Hepatocyte (in vitro differentiated cells): ENCODE data around the gene RTTN. TPM values are rescaled to one million over a fixed set of nuclear protein-coding genes. Genes with fewer than 3 reads are reported as not detected.
A peak's percentile ranks its signal among the peaks of the same experiment; 100 is the strongest.

Experiments used
- DNase-seq: peaks from one replicate; pipeline ENCODE4 v3.0.0-alpha.2; 2016; ENCODE audit warnings: low spot score
- H2AFZ ChIP-seq: fragments of 200-600 bp; sonication (generic); 2 replicates; pipeline ENCODE4 v1.6.0; 2016; ENCODE audit warnings: antibody characterized with exemption, mild to moderate bottlenecking
- H3K27ac ChIP-seq: fragments of 200-600 bp; sonication (generic); 2 replicates; pipeline ENCODE4 v1.5.1; 2016; ENCODE audit warnings: mild to moderate bottlenecking
- H3K27me3 ChIP-seq: fragments of 200-600 bp; sonication (generic); 2 replicates; pipeline ENCODE4 v1.6.1; 2016
- H3K36me3 ChIP-seq: fragments of 200-600 bp; sonication (generic); replicated peaks from 2 replicates; pipeline ENCODE4 v1.5.1; 2016; ENCODE audit warnings: low read depth; ENCODE audit not compliant: insufficient read depth
- H3K4me1 ChIP-seq: fragments of 200-600 bp; sonication (generic); 2 replicates; pipeline ENCODE4 v1.5.1; 2016; ENCODE audit warnings: mild to moderate bottlenecking, moderate library complexity; ENCODE audit not compliant: insufficient read depth
- H3K4me2 ChIP-seq: fragments of 200-600 bp; sonication (generic); 2 replicates; pipeline ENCODE4 v1.6.0; 2016
- H3K4me3 ChIP-seq: fragments of 200-600 bp; sonication (generic); 2 replicates; pipeline ENCODE4 v1.5.1; 2016; ENCODE audit warnings: mild to moderate bottlenecking
- H3K79me2 ChIP-seq: fragments of 200-600 bp; sonication (generic); 2 replicates; pipeline ENCODE4 v1.6.0; 2017; ENCODE audit warnings: mild to moderate bottlenecking
- H3K9me2 ChIP-seq: fragments of 200-600 bp; sonication (generic); replicated peaks from 2 replicates; pipeline ENCODE4 v1.6.0; 2017; ENCODE audit warnings: mild to moderate bottlenecking; ENCODE audit not compliant: insufficient read depth
- H3K9me3 ChIP-seq: fragments of 200-600 bp; sonication (generic); 2 replicates; pipeline ENCODE4 v1.5.1; 2016; ENCODE audit warnings: low read depth, mild to moderate bottlenecking
- H4K20me1 ChIP-seq: fragments of 200-600 bp; sonication (generic); 2 replicates; pipeline ENCODE4 v1.6.0; 2016; ENCODE audit warnings: mild to moderate bottlenecking; ENCODE audit not compliant: insufficient read depth, poor library complexity, severe bottlenecking
- EZH2 ChIP-seq: fragments of 200-600 bp; sonication (generic); IDR thresholded peaks from 2 replicates; pipeline ENCODE4 v1.6.1; 2016; ENCODE audit warnings: antibody characterized with exemption, mild to moderate bottlenecking, borderline replicate concordance
- EZH2phosphoT487 ChIP-seq: fragments of 200-600 bp; sonication (generic); IDR thresholded peaks from one replicate; pipeline ENCODE4 v1.6.1; 2018; ENCODE audit warnings: antibody characterized with exemption, mild to moderate bottlenecking, low read depth, moderate library complexity; ENCODE audit not compliant: unreplicated experiment, severe bottlenecking
- WGBS: methylation state at CpG from one replicate; pipeline ENCODE4 v1.1.6; 2016; ENCODE audit warnings: low lambda C conversion rate; ENCODE audit errors: missing lambda C conversion rate; 5-methylcytosine and 5-hydroxymethylcytosine counted together
- polyA plus RNA-seq: library from polyadenylated mRNA; unstranded; fragments of >200 nt; fragmentation: Nextera tagmentation; extraction: Ambion mirVana; gene quantifications from 2 replicates; pipeline ENCODE4 v1.2.1, GENCODE V29; 2016
- total RNA-seq: library from RNA; depleted of rRNA; stranded (reverse); fragments of >200 nt; gene quantifications from 2 replicates; pipeline ENCODE4 v1.2.3, GENCODE V29; 2014
- TF ChIP-seq, protein P1 (sequence below): fragments of 200-600 bp; sonication (generic); IDR thresholded peaks from 2 replicates; pipeline ENCODE4 v1.5.1; 2016; ENCODE audit warnings: antibody characterized with exemption, mild to moderate bottlenecking; ENCODE audit not compliant: poor library complexity

Gene RTTN
- total and polyA plus RNA-seq, 2 experiments from 2014 or later, result 2.5 to 14.0 TPM

DNA sequence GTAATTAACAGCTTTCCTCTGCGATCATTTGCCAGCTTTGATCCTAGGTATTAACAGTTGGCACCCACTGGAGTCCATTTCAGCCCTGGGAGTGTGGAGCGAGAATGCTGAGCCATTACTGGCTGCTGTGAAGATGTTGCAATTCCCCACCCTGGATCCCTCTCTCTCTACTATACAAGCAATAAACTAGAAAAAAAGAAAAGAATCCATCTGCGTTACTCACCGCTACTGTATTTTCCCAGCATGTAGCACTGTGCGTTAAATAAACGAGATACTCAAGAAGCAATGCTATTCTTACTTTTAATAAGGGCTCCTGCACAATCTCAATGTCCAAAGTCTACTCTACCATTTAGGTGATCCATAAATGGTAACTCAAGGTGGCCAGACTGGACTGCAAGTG, 8.5 kb downstream of the RTTN start:
- Histone ChIP-seq H3K4me1 (no peaks in the 10 kb centered on the region), H3K36me3 (no peaks in the 10 kb centered on the region), H2AFZ (no peak overlapping the region), H3K79me2 (no peaks in the 10 kb centered on the region), H3K4me3 (no peak overlapping the region), H3K9me3 (no peaks in the 10 kb centered on the region), H3K9me2 (no peaks in the 10 kb centered on the region), H3K27me3 (no peaks in the 10 kb centered on the region), H3K27ac (no peak overlapping the region), H3K4me2 (no peak overlapping the region), H4K20me1 (no peaks in the 10 kb centered on the region)
- no peak for DNase-seq
- TF ChIP-seq EZH2, result no peak
- no peak for TF ChIP-seq EZH2phosphoT487
- TF ChIP-seq, protein P1, sequence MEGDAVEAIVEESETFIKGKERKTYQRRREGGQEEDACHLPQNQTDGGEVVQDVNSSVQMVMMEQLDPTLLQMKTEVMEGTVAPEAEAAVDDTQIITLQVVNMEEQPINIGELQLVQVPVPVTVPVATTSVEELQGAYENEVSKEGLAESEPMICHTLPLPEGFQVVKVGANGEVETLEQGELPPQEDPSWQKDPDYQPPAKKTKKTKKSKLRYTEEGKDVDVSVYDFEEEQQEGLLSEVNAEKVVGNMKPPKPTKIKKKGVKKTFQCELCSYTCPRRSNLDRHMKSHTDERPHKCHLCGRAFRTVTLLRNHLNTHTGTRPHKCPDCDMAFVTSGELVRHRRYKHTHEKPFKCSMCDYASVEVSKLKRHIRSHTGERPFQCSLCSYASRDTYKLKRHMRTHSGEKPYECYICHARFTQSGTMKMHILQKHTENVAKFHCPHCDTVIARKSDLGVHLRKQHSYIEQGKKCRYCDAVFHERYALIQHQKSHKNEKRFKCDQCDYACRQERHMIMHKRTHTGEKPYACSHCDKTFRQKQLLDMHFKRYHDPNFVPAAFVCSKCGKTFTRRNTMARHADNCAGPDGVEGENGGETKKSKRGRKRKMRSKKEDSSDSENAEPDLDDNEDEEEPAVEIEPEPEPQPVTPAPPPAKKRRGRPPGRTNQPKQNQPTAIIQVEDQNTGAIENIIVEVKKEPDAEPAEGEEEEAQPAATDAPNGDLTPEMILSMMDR, result no peak
- WGBS, result 88% methylated on average over 6 of the region's 6 CpGs

DNA sequence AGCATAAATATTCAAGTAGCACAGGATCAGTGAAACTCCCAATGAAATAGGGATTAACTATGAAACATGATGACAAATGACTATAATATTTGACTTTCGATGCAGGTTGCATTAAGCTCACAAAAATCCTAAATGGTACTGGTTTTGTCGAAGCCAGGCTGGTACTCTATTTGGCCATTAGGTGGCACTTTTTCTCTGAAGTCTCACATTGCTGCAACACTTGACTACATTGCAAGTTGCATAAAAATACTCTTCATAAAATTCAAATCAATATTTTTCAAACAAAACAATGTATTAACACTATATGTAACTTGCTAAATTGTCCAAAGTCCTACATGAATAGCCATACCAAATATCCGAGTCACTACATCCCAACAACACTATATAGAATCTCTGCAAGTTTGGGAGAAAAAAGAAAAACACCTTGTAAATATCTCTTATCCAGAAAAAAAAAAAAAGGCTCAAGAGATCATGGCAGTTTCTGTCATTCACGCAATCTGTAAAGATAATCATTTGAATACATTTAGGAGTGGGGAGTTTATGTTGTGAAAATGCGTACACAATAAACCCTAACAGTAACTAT, 9.5 kb downstream of the RTTN start:
- Histone ChIP-seq H3K9me3 (no peaks in the 10 kb centered on the region), H3K79me2 (no peaks in the 10 kb centered on the region), H4K20me1 (no peaks in the 10 kb centered on the region), H2AFZ (no peak overlapping the region), H3K27me3 (no peaks in the 10 kb centered on the region), H3K27ac (no peak overlapping the region), H3K4me1 (no peaks in the 10 kb centered on the region), H3K4me2 (no peak overlapping the region), H3K36me3 (no peaks in the 10 kb centered on the region), H3K4me3 (no peak overlapping the region), H3K9me2 (no peaks in the 10 kb centered on the region)
- TF ChIP-seq, protein P1, result peak; percentile 87
- no peak for TF ChIP-seq EZH2
- peak; percentile 68 for DNase-seq
- WGBS, result 65% methylated on average over 5 of the region's 5 CpGs

DNA sequence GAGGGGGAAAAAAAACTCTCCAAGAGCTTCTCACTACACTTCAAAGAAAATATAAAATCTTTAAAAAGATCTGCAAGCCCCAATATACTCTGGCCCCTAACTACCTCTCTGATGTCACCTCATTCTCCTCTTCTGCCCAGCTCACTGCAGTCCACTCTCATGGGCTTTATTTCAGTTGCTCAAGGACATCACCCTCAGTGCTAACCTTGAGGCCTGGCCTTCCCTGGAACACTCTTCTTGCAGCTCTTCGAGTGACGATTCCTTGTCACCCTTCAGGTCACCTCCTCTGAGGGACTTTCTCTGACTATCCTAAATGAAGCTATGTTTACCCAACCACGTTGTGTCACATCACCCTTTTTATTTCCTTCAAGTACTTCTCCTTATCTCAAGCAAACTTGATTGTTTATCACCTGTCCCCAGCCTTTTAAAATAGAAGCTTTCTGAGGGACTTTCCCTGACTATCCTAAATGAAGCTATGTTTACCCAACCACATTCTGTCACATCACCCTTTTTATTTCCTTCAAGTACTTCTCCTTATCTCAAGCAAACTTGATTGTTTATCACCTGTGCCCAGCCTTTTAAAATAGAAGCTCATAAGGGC, 10.4 kb downstream of the RTTN start:
- Histone ChIP-seq H3K4me3 (no peak overlapping the region), H3K9me2 (no peaks in the 10 kb centered on the region), H3K27me3 (no peaks in the 10 kb centered on the region), H3K4me1 (no peaks in the 10 kb centered on the region), H3K27ac (no peak overlapping the region), H3K4me2 (no peak overlapping the region), H3K9me3 (no peaks in the 10 kb centered on the region), H4K20me1 (no peaks in the 10 kb centered on the region), H3K79me2 (no peaks in the 10 kb centered on the region), H3K36me3 (no peaks in the 10 kb centered on the region), H2AFZ (no peak overlapping the region)
- 58% methylated on average over 3 of the region's 3 CpGs for WGBS
- TF ChIP-seq, protein P1, result no peak
- TF ChIP-seq EZH2phosphoT487 (no peak), EZH2 (no peak)
- DNase-seq, result peak; percentile 28
